Rectal smooth muscle tissue (tissue), 1 donor: ENCODE measurements around the gene CCL17.
A peak's percentile ranks its signal among the peaks of the same experiment; 100 is the strongest.
"Not testable (repeated sequence)": the region's sequence is repeated elsewhere in the genome, so short reads cannot be mapped to it uniquely, and the experiment has no call there.

Experiments
- H3K27ac ChIP-seq: one replicate; pipeline ENCODE4 v1.7.0; 2013; ENCODE audit warnings: low read depth, low read length, inconsistent platforms
- H3K27me3 ChIP-seq: one replicate; pipeline ENCODE4 v1.7.0; 2013; ENCODE audit warnings: low read length; ENCODE audit not compliant: control insufficient read depth, insufficient read depth
- H3K36me3 ChIP-seq: one replicate; pipeline ENCODE4 v1.7.0; 2013; ENCODE audit warnings: low read length; ENCODE audit not compliant: control insufficient read depth, insufficient read depth
- H3K4me1 ChIP-seq: one replicate; pipeline ENCODE4 v1.7.0; 2013; ENCODE audit warnings: low read length; ENCODE audit not compliant: control insufficient read depth, insufficient read depth
- H3K4me3 ChIP-seq: one replicate; pipeline ENCODE4 v1.7.0; 2013; ENCODE audit warnings: low read length
- H3K9ac ChIP-seq: one replicate; pipeline ENCODE4 v1.7.0; 2013; ENCODE audit warnings: low read length

Gene CCL17

GRCh38 chr16:57432989-57433388 lies 28.4 kb downstream of the CCL17 start:
- Histone ChIP-seq H3K36me3 (peaks cover 38% of the 10 kb centered on the region), H3K27ac (no peak overlapping the region), H3K27me3 (no peaks in the 10 kb centered on the region), H3K9ac (no peak overlapping the region), H3K4me3 (no peak overlapping the region), H3K4me1 (no peaks in the 10 kb centered on the region)

DNA sequence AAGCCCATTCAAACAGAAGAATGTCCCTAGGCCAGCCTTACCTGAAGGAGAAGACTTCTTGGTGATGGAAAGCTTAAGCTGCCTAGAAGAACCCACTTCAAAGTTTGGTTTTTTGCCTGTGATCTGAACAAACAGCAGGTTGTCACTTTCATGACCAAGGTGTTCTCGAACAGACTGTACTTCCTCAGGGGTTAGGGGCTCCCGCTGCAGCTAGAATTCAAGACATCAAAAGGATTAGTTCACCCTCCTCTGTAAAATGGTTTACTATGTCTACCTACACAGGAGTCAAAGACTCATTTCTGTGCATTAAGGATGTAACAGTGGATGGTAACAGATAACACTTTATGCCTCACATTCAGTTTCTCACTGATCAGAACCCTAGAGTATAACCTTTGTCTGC lies 29.4 kb downstream of the CCL17 start:
- no peak overlapping the region for H3K4me3 ChIP-seq
- no peaks in the 10 kb centered on the region for H3K4me1 ChIP-seq
- H3K27ac ChIP-seq: no peak overlapping the region
- H3K36me3 ChIP-seq: peaks cover 35% of the 10 kb centered on the region
- no peak overlapping the region for H3K9ac ChIP-seq
- no peaks in the 10 kb centered on the region for H3K27me3 ChIP-seq

- H3K36me3 ChIP-seq: peaks cover 30% of the 10 kb centered on the region
- no peaks in the 10 kb centered on the region for H3K27me3 ChIP-seq
- H3K4me1 ChIP-seq: no peaks in the 10 kb centered on the region
- no peak overlapping the region for H3K9ac ChIP-seq
- H3K27ac ChIP-seq: no peak overlapping the region
- H3K4me3 ChIP-seq: no peak overlapping the region
Measured at GRCh38 chr16:57435838-57436237, 31.3 kb downstream of the CCL17 start.

DNA sequence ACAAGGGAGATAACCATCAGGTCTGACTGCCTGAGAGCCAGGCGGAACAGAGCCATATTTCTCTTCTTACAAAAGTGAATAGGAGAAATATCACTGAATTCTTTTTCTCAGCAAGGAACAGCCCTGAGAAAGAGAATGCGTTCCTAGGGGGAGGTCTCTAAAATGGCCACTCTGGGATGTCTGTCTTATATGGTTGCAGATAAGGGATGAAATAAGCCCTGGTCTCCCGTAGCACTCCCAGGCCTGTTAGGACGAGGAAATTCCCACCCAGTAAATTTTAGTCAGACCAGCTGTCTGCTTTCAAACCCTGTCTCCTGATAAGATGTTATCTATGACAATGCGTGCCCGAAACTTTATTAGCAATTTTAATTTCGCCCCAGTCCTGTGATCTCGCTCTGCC lies 35.4 kb downstream of the CCL17 start:
- peaks cover 11% of the 10 kb centered on the region for H3K36me3 ChIP-seq
- H3K4me3 ChIP-seq, H3K9ac ChIP-seq, H3K4me1 ChIP-seq, H3K27me3 ChIP-seq, H3K27ac ChIP-seq: not testable (repeated sequence)

DNA sequence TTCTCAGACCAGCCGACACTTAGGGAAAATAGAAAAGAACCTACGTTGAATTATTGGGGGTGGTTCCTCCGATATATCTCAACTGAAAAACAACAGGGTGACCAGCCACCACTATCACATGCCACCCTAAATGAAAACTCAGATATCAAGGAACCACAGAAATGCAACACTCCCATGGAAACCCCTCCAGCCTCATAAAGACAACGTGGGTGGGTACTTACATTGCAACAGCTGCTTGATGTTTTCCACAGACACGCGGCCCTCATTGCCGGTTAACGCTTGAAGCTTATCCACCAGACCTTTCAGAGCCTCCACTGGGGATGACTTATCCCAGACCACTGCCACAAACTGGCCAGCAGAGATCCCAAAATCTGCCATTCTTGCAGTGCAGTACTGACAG lies 36.0 kb downstream of the CCL17 start:
- H3K27ac ChIP-seq, H3K4me3 ChIP-seq, H3K9ac ChIP-seq, H3K4me1 ChIP-seq, H3K27me3 ChIP-seq: not testable (repeated sequence)
- peaks cover 11% of the 10 kb centered on the region for H3K36me3 ChIP-seq

GRCh38 chr16:57444711-57445110 lies 40.1 kb downstream of the CCL17 start:
- no peak overlapping the region for H3K9ac ChIP-seq
- no peak overlapping the region for H3K4me3 ChIP-seq
- H3K4me1 ChIP-seq: peaks cover 13% of the 10 kb centered on the region
- no peaks in the 10 kb centered on the region for H3K27me3 ChIP-seq
- H3K27ac ChIP-seq: no peak overlapping the region
- peaks cover 9% of the 10 kb centered on the region for H3K36me3 ChIP-seq

GRCh38 chr16:57445510-57445909 lies 40.9 kb downstream of the CCL17 start:
- Histone ChIP-seq H3K27me3 (no peaks in the 10 kb centered on the region), H3K27ac (no peak overlapping the region), H3K4me3 (no peak overlapping the region), H3K4me1 (peaks cover 13% of the 10 kb centered on the region), H3K9ac (no peak overlapping the region), H3K36me3 (peaks cover 8% of the 10 kb centered on the region)

DNA sequence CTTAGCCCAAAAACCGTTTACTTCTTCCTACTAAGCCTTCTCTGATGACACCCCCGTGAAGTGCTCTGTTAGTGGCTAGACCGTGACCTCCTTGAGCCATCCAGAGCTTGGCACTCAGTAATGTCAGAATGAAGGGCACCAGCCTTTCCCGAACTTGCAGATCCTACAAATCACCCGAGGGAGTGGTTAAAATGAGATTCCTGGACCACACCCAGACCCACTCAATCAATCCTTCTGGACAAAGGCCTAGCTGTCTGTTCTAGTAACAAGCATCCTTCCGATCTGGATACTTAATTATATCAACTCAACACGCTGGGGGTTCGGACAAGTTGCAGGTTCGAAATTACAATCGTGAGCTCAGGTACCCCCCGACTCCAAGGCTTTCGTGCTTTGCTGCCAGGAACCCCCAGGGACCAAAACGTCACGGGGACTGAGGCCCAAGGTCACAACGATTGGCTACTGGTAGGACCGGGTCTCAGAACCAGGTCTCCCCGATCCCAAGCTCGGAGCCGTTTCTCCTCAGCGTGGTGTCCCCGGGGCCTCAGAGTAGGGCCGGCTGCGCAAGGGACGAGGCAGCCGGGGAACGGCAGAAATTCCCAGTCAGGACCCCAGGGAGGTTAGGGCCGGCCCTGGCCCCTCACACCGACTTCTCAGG lies 42.1 kb downstream of the CCL17 start:
- peaks cover 6% of the 10 kb centered on the region for H3K36me3 ChIP-seq
- peaks cover 13% of the 10 kb centered on the region for H3K4me1 ChIP-seq
- peak overlapping the region; percentile 72 for H3K9ac ChIP-seq
- H3K27me3 ChIP-seq: no peaks in the 10 kb centered on the region
- peak overlapping the region; percentile 90 for H3K4me3 ChIP-seq
- peak overlapping the region; percentile 96 for H3K27ac ChIP-seq

- peak within 1 kb of the TSS; percentile 72 for H3K9ac ChIP-seq
- peak within 1 kb of the TSS; percentile 90 for H3K4me3 ChIP-seq
- H3K27me3 ChIP-seq: no peaks in the 10 kb centered on the region
- peaks cover 11% of the 10 kb centered on the region for H3K36me3 ChIP-seq
- H3K27ac ChIP-seq: peak within 1 kb of the TSS; percentile 96
- peaks cover 13% of the 10 kb centered on the region for H3K4me1 ChIP-seq
Measured at GRCh38 chr16:57447186-57447962, 42.8 kb downstream of the CCL17 start, which contains the start of the genes CIAPIN1 and COQ9. TSS of gene CIAPIN1 (minus strand) at chr16:57447385. CDS start at chr16:57440928, 6,457 bp downstream. TSS of gene COQ9 (plus strand) at chr16:57447479. CDS start at chr16:57447506, 27 bp downstream.

- H3K4me1 ChIP-seq: peaks cover 7% of the 10 kb centered on the region
- peaks cover 43% of the 10 kb centered on the region for H3K36me3 ChIP-seq
- no peaks in the 10 kb centered on the region for H3K27me3 ChIP-seq
- H3K4me3 ChIP-seq: no peak overlapping the region
- no peak overlapping the region for H3K9ac ChIP-seq
- H3K27ac ChIP-seq: no peak overlapping the region
Measured at GRCh38 chr16:57452021-57452420, 47.5 kb downstream of the CCL17 start.

GRCh38 chr16:57462209-57462977 lies 57.8 kb downstream of the CCL17 start, which contains the start of gene POLR2C:
TSS of gene POLR2C (plus strand) at chr16:57462679. CDS start at chr16:57462725, 46 bp downstream.
- Histone ChIP-seq H3K4me1 (peaks cover 11% of the 10 kb centered on the region), H3K36me3 (peaks cover 39% of the 10 kb centered on the region), H3K4me3 (peak within 1 kb of the TSS; percentile 86), H3K9ac (peak within 1 kb of the TSS; percentile 66), H3K27me3 (no peaks in the 10 kb centered on the region), H3K27ac (peak within 1 kb of the TSS; percentile 84)

DNA sequence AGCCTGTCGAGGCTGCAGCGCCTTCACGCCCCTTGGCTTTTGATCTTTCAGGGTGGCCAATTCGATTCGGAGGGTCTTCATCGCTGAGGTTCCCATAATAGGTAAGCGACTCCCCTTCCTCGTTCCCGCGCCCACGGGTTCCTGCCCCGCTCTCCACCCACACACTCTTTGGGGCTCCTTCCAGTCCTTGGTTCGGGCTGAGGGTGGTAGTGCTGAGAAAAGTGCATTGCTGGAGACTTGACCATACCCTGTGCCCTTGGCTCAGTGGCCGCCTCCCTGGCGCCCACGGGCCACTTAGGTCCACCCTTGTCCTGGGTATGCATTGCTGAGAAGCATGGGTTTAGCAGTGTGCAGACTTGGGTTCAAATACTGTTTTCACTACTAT lies 58.4 kb downstream of the CCL17 start:
- Histone ChIP-seq H3K36me3 (peaks cover 34% of the 10 kb centered on the region), H3K4me1 (peaks cover 11% of the 10 kb centered on the region), H3K9ac (peak overlapping the region; percentile 50), H3K27me3 (no peaks in the 10 kb centered on the region), H3K27ac (peak overlapping the region; percentile 84), H3K4me3 (peak overlapping the region; percentile 86)
